DND-41 (cell line): ENCODE data around the gene AKIRIN2.

Experiments used
- ATAC-seq: fragments of 200-7000 bp; cut with Tn5 transposase; 3 replicates; pipeline ENCODE4 v1.9.1; 2021; ENCODE audit warnings: low read depth; ENCODE audit not compliant: insufficient read depth
- DNase-seq: peaks from one replicate; pipeline ENCODE4 v3.0.0-alpha.2; 2020
- H2AFZ ChIP-seq: 2 replicates; pipeline ENCODE4 v1.6.0; 2012; ENCODE audit warnings: low read depth, low read length
- H3K27ac ChIP-seq: 2 replicates; pipeline ENCODE4 v1.5.1; 2012; ENCODE audit warnings: low read length, inconsistent platforms
- H3K27me3 ChIP-seq: fragments of 200-600 bp; sonication (generic); 2 replicates; pipeline ENCODE4 v1.6.0; 2012; ENCODE audit warnings: low read length, mild to moderate bottlenecking, inconsistent platforms; ENCODE audit not compliant: insufficient read depth, poor library complexity
- H3K36me3 ChIP-seq: 2 replicates; pipeline ENCODE4 v1.5.1; 2012; ENCODE audit warnings: low read length, inconsistent platforms; ENCODE audit not compliant: insufficient read depth
- H3K4me1 ChIP-seq: 2 replicates; pipeline ENCODE4 v1.5.1; 2012; ENCODE audit warnings: mild to moderate bottlenecking, low read length; ENCODE audit not compliant: insufficient read depth
- H3K4me2 ChIP-seq: 2 replicates; pipeline ENCODE4 v1.6.0; 2012; ENCODE audit warnings: mild to moderate bottlenecking, moderate library complexity, low read length, inconsistent platforms; ENCODE audit not compliant: insufficient read depth
- H3K4me3 ChIP-seq, 2 experiments: fragments of 200-600 bp in 1 of 2; shearing (Covaris generic) in 1 of 2; 2 replicates each; pipeline ENCODE4 v1.5.1; 2012 to 2016; ENCODE audit warnings: inconsistent platforms in 2 of 2, low read length in 2 of 2, mild to moderate bottlenecking in 2 of 2, low read depth in 1 of 2, moderate library complexity in 1 of 2
- H3K79me2 ChIP-seq: 2 replicates; pipeline ENCODE4 v1.6.0; 2012; ENCODE audit warnings: low read length, inconsistent platforms; ENCODE audit not compliant: insufficient read depth
- H3K9ac ChIP-seq: 2 replicates; pipeline ENCODE4 v1.6.0; 2012; ENCODE audit warnings: low read depth, mild to moderate bottlenecking, inconsistent platforms, low read length, moderate library complexity
- H3K9me3 ChIP-seq: 2 replicates; pipeline ENCODE4 v1.5.1; 2012; ENCODE audit warnings: low read length, moderate library complexity, mild to moderate bottlenecking, inconsistent platforms; ENCODE audit not compliant: insufficient read depth, severe bottlenecking
- H4K20me1 ChIP-seq: 2 replicates; pipeline ENCODE4 v1.6.0; 2012; ENCODE audit warnings: low read length; ENCODE audit not compliant: insufficient read depth
- EZH2 ChIP-seq: IDR thresholded peaks from 3 replicates; pipeline ENCODE4 v1.6.1; 2012; ENCODE audit warnings: borderline replicate concordance, low read depth, mild to moderate bottlenecking, moderate library complexity, low read length, inconsistent platforms; ENCODE audit not compliant: severe bottlenecking
- TF ChIP-seq, protein P1 (sequence below): IDR thresholded peaks from 2 replicates; pipeline ENCODE4 v1.5.1; 2012; ENCODE audit warnings: borderline replicate concordance, low read length, moderate library complexity, mild to moderate bottlenecking; ENCODE audit not compliant: poor library complexity, severe bottlenecking; ENCODE audit errors: extremely low read depth

The AKIRIN2 gene

DNA sequence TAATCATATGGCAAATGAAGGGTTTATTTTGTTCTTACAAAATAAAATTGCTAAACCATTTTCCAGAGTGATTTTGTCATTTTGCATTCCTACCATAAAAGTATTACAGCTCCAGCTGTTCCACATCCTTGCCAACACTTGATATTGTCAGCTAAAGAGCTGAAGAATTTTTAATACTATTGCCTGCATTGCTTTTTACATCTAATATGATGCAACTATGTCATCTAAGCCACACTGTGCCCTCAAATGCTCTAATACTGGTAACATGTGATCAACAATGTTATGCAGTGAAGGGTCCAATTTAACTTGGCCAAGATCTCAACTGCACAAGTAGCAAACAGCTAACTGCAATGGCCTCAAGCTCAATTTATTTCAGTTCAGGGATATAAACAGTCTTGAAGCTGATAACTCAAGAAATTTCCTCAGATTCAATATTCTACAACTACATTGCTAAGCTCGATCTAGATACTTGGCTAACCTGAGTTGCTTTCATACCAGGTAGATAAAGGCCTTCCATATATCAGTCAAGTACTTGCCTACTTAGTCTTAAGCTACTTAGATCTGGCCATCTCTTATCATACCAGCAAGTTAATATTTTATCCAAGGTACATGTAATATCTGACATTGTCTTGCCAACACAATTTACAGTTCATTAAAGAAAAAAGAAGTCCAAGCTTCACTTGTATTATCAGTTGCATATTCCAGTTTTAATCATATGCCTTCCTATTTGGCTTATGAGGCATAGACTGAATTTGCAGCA is 17.0 kb downstream of the AKIRIN2 start:
- no peak for ATAC-seq
- TF ChIP-seq EZH2 = no peak
- TF ChIP-seq, protein P1, sequence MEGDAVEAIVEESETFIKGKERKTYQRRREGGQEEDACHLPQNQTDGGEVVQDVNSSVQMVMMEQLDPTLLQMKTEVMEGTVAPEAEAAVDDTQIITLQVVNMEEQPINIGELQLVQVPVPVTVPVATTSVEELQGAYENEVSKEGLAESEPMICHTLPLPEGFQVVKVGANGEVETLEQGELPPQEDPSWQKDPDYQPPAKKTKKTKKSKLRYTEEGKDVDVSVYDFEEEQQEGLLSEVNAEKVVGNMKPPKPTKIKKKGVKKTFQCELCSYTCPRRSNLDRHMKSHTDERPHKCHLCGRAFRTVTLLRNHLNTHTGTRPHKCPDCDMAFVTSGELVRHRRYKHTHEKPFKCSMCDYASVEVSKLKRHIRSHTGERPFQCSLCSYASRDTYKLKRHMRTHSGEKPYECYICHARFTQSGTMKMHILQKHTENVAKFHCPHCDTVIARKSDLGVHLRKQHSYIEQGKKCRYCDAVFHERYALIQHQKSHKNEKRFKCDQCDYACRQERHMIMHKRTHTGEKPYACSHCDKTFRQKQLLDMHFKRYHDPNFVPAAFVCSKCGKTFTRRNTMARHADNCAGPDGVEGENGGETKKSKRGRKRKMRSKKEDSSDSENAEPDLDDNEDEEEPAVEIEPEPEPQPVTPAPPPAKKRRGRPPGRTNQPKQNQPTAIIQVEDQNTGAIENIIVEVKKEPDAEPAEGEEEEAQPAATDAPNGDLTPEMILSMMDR = no peak
- H2AFZ ChIP-seq = no peak overlapping the region
- H3K9me3 ChIP-seq = no peaks in the 10 kb centered on the region
- H3K27me3 ChIP-seq = no peaks in the 10 kb centered on the region
- no peak overlapping the region for H3K4me2 ChIP-seq
- H3K36me3 ChIP-seq = peaks cover 32% of the 10 kb centered on the region; the same call in 1 of the 2 replicates
- peaks cover 31% of the 10 kb centered on the region; the same call in 1 of the 2 replicates for H4K20me1 ChIP-seq
- H3K4me3 ChIP-seq = no peak overlapping the region
- no peak overlapping the region for H3K27ac ChIP-seq
- peaks cover 97% of the 10 kb centered on the region for H3K79me2 ChIP-seq
- no peak overlapping the region for H3K9ac ChIP-seq
- H3K4me1 ChIP-seq = no peaks in the 10 kb centered on the region
- no peak for DNase-seq

DNA sequence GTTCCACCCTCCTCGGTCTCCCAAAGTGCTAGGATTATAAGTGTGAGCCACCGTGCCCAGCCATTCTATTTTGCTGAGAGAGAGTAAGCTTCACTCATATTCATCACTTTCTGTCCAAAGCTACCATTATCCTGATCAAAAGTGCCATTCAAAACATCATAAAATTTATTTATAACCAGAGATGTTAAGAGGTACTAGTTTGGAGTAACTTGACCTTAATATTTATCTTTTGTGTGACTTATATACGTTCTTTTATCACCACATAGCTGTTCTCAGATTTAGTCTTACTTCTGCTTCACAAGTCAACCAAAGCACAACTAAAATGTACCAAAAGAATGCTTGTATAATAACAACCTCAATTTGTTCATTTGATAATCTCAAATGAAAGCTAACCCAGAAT is 18.1 kb downstream of the AKIRIN2 start:
- Histone ChIP-seq H3K4me1 (no peaks in the 10 kb centered on the region), H3K79me2 (peaks cover 94% of the 10 kb centered on the region), H2AFZ (no peak overlapping the region), H3K4me3 (no peak overlapping the region), H3K9me3 (no peaks in the 10 kb centered on the region), H3K27me3 (no peaks in the 10 kb centered on the region), H4K20me1 (peaks cover 20% of the 10 kb centered on the region; the same call in 1 of the 2 replicates), H3K4me2 (no peak overlapping the region), H3K9ac (no peak overlapping the region), H3K36me3 (peaks cover 35% of the 10 kb centered on the region), H3K27ac (no peak overlapping the region)
- DNase-seq (no peak), ATAC-seq (no peak)
- no peak for TF ChIP-seq EZH2
- TF ChIP-seq, protein P1 = no peak

DNA sequence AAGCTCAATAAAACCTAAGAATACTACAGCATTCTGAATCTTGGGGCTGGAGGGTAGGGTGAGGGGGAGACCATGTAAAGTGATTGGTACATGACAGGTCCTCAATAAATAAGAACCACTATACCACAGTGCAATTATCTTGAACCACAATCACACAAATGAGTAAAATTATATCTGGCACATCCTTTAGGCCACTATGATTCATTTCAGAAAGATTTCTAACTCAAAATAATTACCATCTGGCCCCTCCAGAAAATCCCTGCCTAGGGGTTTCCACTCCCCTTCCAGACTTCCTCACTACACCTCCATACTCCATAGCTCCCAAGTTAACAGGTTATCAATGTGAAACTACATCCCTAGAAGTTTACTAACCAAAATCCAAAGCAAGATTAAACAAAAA is 19.7 kb downstream of the AKIRIN2 start:
- no peak overlapping the region for H3K9ac ChIP-seq
- TF ChIP-seq, protein P1 = no peak
- TF ChIP-seq EZH2 = no peak
- H3K36me3 ChIP-seq = peaks cover 38% of the 10 kb centered on the region
- H3K4me1 ChIP-seq = no peaks in the 10 kb centered on the region
- no peak overlapping the region for H3K4me3 ChIP-seq
- H3K27ac ChIP-seq = no peak overlapping the region
- no peak overlapping the region for H2AFZ ChIP-seq
- peaks cover 20% of the 10 kb centered on the region; the same call in 1 of the 2 replicates for H4K20me1 ChIP-seq
- no peaks in the 10 kb centered on the region for H3K9me3 ChIP-seq
- ATAC-seq (0 out of 3 replicates have a peak, but pooled peaks have one; percentile 29), DNase-seq (no peak)
- H3K79me2 ChIP-seq = peaks cover 78% of the 10 kb centered on the region
- no peaks in the 10 kb centered on the region for H3K27me3 ChIP-seq
- no peak overlapping the region for H3K4me2 ChIP-seq
